GM19452 (cell line): ENCODE measurements around the gene ABCC8.

Source experiments
- ATAC-seq: cut with Tn5 transposase; IDR thresholded peaks from one replicate; pipeline ENCODE4 v1.9.1; 2021; ENCODE audit not compliant: unreplicated experiment

Gene ABCC8

GRCh38 chr11:17476317-17477083 is at the start of gene ABCC8:
ABCC8 (minus strand) TSS chr11:17476845; CDS start chr11:17476776, 69 bp downstream.
- ATAC-seq = no peak

- ATAC-seq = no peak
These were observed 49.7 kb upstream of the ABCC8 start for GRCh38 chr11:17526326-17526725.

GRCh38 chr11:17525570-17525969 is 48.9 kb upstream of the ABCC8 start:
- ATAC-seq = no peak

- no peak for ATAC-seq
These were observed 47.6 kb upstream of the ABCC8 start for GRCh38 chr11:17524221-17524620.

- no peak for ATAC-seq
These were observed 46.0 kb upstream of the ABCC8 start for GRCh38 chr11:17522655-17523054.

GRCh38 chr11:17521106-17521900 is 44.7 kb upstream of the ABCC8 start:
- no peak for ATAC-seq

- ATAC-seq = no peak
These were observed 42.6 kb upstream of the ABCC8 start for GRCh38 chr11:17519061-17519885.

GRCh38 chr11:17518366-17518765 is 41.7 kb upstream of the ABCC8 start:
- no peak for ATAC-seq

- no peak for ATAC-seq
These were observed 40.5 kb upstream of the ABCC8 start for GRCh38 chr11:17517186-17517585.

GRCh38 chr11:17516551-17517150 is 40.0 kb upstream of the ABCC8 start:
- ATAC-seq = no peak

- ATAC-seq = no peak
These were observed 39.0 kb upstream of the ABCC8 start for GRCh38 chr11:17515443-17516176.

- no peak for ATAC-seq
These were observed 37.8 kb upstream of the ABCC8 start for GRCh38 chr11:17514476-17514875.

- ATAC-seq = no peak
These were observed 37.2 kb upstream of the ABCC8 start for GRCh38 chr11:17513853-17514252.

- no peak for ATAC-seq
These were observed 35.5 kb upstream of the ABCC8 start for GRCh38 chr11:17512101-17512500.

- ATAC-seq = no peak
These were observed 34.9 kb upstream of the ABCC8 start for GRCh38 chr11:17511571-17511970.

- ATAC-seq = no peak
These were observed 34.0 kb upstream of the ABCC8 start for GRCh38 chr11:17510507-17511206.

GRCh38 chr11:17508791-17509190 is 32.1 kb upstream of the ABCC8 start:
- ATAC-seq = no peak

GRCh38 chr11:17508306-17508705 is 31.7 kb upstream of the ABCC8 start:
- ATAC-seq = no peak

GRCh38 chr11:17507773-17508172 is 31.1 kb upstream of the ABCC8 start:
- no peak for ATAC-seq

GRCh38 chr11:17506942-17507341 is 30.3 kb upstream of the ABCC8 start:
- ATAC-seq = no peak
